A673 (cell line): Measurements from ENCODE around the gene ZNF552.

ENCODE experiments used
- EZH2 ChIP-seq: fragments of 200-600 bp; sonication (generic); IDR thresholded peaks from 2 replicates; pipeline ENCODE4 v1.6.1; 2017; ENCODE audit warnings: borderline replicate concordance, low read depth, mild to moderate bottlenecking, mixed read lengths, antibody characterized with exemption, low read length; ENCODE audit not compliant: poor library complexity, severe bottlenecking
- TF ChIP-seq, protein P1 (sequence below): fragments of 300-800, 200-600 bp; sonication (generic); conservative IDR thresholded peaks from 2 replicates; pipeline ENCODE4 v1.5.1; 2017; ENCODE audit warnings: low read depth, mild to moderate bottlenecking, antibody characterized with exemption, low read length, moderate library complexity, mixed read lengths

DNA sequence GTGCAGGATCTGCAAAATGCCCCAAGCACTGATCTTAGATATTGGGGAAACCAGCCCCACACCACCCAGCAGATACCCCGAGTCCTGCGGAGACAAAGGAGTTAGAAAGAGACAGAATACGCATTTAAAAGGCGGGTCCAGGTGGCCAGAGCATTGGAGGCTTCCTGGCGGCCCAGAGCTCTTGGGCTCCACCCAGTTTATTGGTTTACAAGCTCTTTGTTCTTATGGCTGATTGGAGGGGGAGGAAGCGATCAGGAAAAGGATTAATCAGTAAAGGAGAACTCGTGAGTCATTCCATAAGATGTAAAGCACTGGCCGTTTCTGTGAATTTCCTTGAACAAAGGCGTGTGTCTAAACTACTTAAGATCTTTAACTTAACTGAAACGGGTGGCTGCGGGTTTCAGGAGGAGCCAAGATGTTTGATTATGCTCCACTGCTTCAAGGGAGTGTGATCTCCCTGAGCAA is 35.9 kb upstream of the ZNF552 start:
- TF ChIP-seq, protein P1, sequence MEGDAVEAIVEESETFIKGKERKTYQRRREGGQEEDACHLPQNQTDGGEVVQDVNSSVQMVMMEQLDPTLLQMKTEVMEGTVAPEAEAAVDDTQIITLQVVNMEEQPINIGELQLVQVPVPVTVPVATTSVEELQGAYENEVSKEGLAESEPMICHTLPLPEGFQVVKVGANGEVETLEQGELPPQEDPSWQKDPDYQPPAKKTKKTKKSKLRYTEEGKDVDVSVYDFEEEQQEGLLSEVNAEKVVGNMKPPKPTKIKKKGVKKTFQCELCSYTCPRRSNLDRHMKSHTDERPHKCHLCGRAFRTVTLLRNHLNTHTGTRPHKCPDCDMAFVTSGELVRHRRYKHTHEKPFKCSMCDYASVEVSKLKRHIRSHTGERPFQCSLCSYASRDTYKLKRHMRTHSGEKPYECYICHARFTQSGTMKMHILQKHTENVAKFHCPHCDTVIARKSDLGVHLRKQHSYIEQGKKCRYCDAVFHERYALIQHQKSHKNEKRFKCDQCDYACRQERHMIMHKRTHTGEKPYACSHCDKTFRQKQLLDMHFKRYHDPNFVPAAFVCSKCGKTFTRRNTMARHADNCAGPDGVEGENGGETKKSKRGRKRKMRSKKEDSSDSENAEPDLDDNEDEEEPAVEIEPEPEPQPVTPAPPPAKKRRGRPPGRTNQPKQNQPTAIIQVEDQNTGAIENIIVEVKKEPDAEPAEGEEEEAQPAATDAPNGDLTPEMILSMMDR, result no peak
- TF ChIP-seq EZH2, result no peak
